H1 (cell line): ENCODE results near the gene RHBDF1. TPM values are rescaled to one million over a fixed set of nuclear protein-coding genes. Genes with fewer than 3 reads are reported as not detected.

Experiments
- CTCF ChIA-PET: fragments of 300-600 bp; sonication (Branson Sonifier 250); formaldehyde crosslinking; loops from one replicate; lab custom pipeline; 2021; ENCODE audit not compliant: partially characterized antibody; lab: Charles Lee
- POLR2A ChIA-PET: fragments of 300-600 bp; sonication (Branson Sonifier 250); formaldehyde crosslinking; loops from one replicate; lab custom pipeline; 2021; ENCODE audit warnings: inconsistent platforms; ENCODE audit not compliant: partially characterized antibody; lab: Charles Lee
- DNase-seq, 2 experiments: peaks; one replicate each; pipeline versions ENCODE4 v3.0.0 to v3.0.0-alpha.2; 2010 to 2022; ENCODE audit warnings: low spot score in 2 of 2, low read depth in 1 of 2, mixed read lengths in 1 of 2
- FAIRE-seq: peaks from 2 replicates; lab custom pipeline; 2011; peaks lifted over from hg19 to GRCh38; lab: Jason Lieb, UNC
- H2AFZ ChIP-seq: 2 replicates; pipeline ENCODE4 v1.8.1; 2012; ENCODE audit warnings: low read length, inconsistent platforms
- H2AK5ac ChIP-seq: 2 replicates; pipeline ENCODE4 v1.6.1; 2013; ENCODE audit warnings: low read depth, low read length
- H2BK120ac ChIP-seq: replicated peaks from 2 replicates; pipeline ENCODE3; 2013; ENCODE audit warnings: low read depth, low read length, inconsistent platforms
- H2BK12ac ChIP-seq: 2 replicates; pipeline ENCODE4 v1.6.1; 2013; ENCODE audit warnings: low read depth, low read length
- H2BK15ac ChIP-seq: 2 replicates; pipeline ENCODE4 v1.6.1; 2013; ENCODE audit warnings: low read length
- H2BK20ac ChIP-seq: 2 replicates; pipeline ENCODE4 v1.6.1; 2013; ENCODE audit warnings: low read length
- H2BK5ac ChIP-seq: 2 replicates; pipeline ENCODE4 v1.6.1; 2013; ENCODE audit warnings: low read depth, low read length
- H3K14ac ChIP-seq: 2 replicates; pipeline ENCODE4 v1.6.1; 2013; ENCODE audit warnings: inconsistent platforms; ENCODE audit not compliant: insufficient read length
- H3K18ac ChIP-seq: 2 replicates; pipeline ENCODE4 v1.6.1; 2013; ENCODE audit warnings: low read length; ENCODE audit errors: extremely low read depth
- H3K23ac ChIP-seq: 2 replicates; pipeline ENCODE4 v1.6.1; 2013; ENCODE audit warnings: inconsistent platforms; ENCODE audit not compliant: insufficient read length
- H3K23me2 ChIP-seq: 2 replicates; pipeline ENCODE4 v1.6.1; 2013; ENCODE audit warnings: low read depth, low read length
- H3K27ac ChIP-seq: 2 replicates; pipeline ENCODE4 v1.6.1; 2011; ENCODE audit warnings: low read depth, low read length, inconsistent platforms
- H3K27me3 ChIP-seq, 4 experiments: replicated peaks in 1 of 4; 1 replicate in 1 of 4; 2 replicates in 3 of 4; pipeline versions ENCODE4 v1.6.1 to v1.8.1; 2011 to 2013; ENCODE audit warnings: low read length in 3 of 4, mild to moderate bottlenecking in 3 of 4, inconsistent platforms in 2 of 4, mixed read lengths in 2 of 4, moderate library complexity in 1 of 4; ENCODE audit not compliant: control insufficient read depth in 3 of 4, insufficient read depth in 3 of 4; ENCODE audit errors: extremely low read depth in 1 of 4
- H3K36me3 ChIP-seq, 4 experiments: 2 replicates each; pipeline versions ENCODE4 v1.6.1 to v1.8.1; 2011 to 2013; ENCODE audit warnings: mild to moderate bottlenecking in 4 of 4, low read length in 3 of 4, moderate library complexity in 2 of 4, control low read depth in 1 of 4, inconsistent platforms in 1 of 4; ENCODE audit not compliant: insufficient read depth in 4 of 4, control insufficient read depth in 2 of 4
- H3K4ac ChIP-seq: replicated peaks from 2 replicates; pipeline ENCODE3; 2013; ENCODE audit warnings: low read length, low read depth, mixed read lengths, inconsistent platforms; ENCODE audit not compliant: insufficient read length
- H3K4me1 ChIP-seq, 4 experiments: replicated peaks in 1 of 4; 1 replicate in 1 of 4; 2 replicates in 3 of 4; pipeline versions ENCODE4 v1.6.1 to v1.8.1; 2011 to 2013; ENCODE audit warnings: low read length in 3 of 4, inconsistent platforms in 2 of 4, mixed read lengths in 1 of 4; ENCODE audit not compliant: insufficient read depth in 4 of 4, control insufficient read depth in 3 of 4
- H3K4me2 ChIP-seq, 2 experiments: 2 replicates each; pipeline versions ENCODE4 v1.6.1 to v1.8.1; 2011 to 2013; ENCODE audit warnings: low read depth in 2 of 2, low read length in 2 of 2, control low read depth in 1 of 2, inconsistent platforms in 1 of 2, mild to moderate bottlenecking in 1 of 2; ENCODE audit not compliant: insufficient read depth in 1 of 2
- H3K4me3 ChIP-seq, 4 experiments: fragments of 200-600, 300-600 bp in 1 of 4; sonication (generic), shearing (Covaris generic), sonication (Bioruptor Twin) in 1 of 4; 2 replicates each; pipeline versions ENCODE4 v1.5.1 to v1.8.1; 2011 to 2016; ENCODE audit warnings: low read length in 4 of 4, low read depth in 3 of 4, control low read depth in 2 of 4, inconsistent platforms in 2 of 4, mild to moderate bottlenecking in 2 of 4, mixed read lengths in 1 of 4, moderate library complexity in 1 of 4; ENCODE audit not compliant: insufficient read depth in 2 of 4; ENCODE audit errors: extremely low read depth in 1 of 4
- H3K56ac ChIP-seq: replicated peaks from 2 replicates; pipeline ENCODE3; 2013; ENCODE audit warnings: low read depth, mild to moderate bottlenecking, mixed read lengths, low read length, inconsistent platforms; ENCODE audit not compliant: insufficient read length
- H3K79me1 ChIP-seq: 2 replicates; pipeline ENCODE4 v1.6.1; 2013; ENCODE audit warnings: low read depth, low read length, control low read depth
- H3K79me2 ChIP-seq, 2 experiments: 2 replicates each; pipeline versions ENCODE4 v1.6.1 to v1.8.1; 2012 to 2013; ENCODE audit warnings: low read length in 2 of 2, mild to moderate bottlenecking in 2 of 2, inconsistent platforms in 1 of 2; ENCODE audit not compliant: insufficient read depth in 2 of 2, control insufficient read depth in 1 of 2
- H3K9ac ChIP-seq, 4 experiments: replicated peaks in 1 of 4; 1 replicate in 1 of 4; 2 replicates in 3 of 4; pipeline versions ENCODE4 v1.6.1 to v1.8.1; 2011 to 2013; ENCODE audit warnings: low read depth in 3 of 4, low read length in 3 of 4, control low read depth in 2 of 4, mild to moderate bottlenecking in 2 of 4, moderate library complexity in 2 of 4, inconsistent platforms in 1 of 4; ENCODE audit errors: extremely low read depth in 1 of 4
- H3K9me3 ChIP-seq, 2 experiments: 2 replicates each; pipeline versions ENCODE4 v1.6.1 to v1.8.1; 2012 to 2013; ENCODE audit warnings: mild to moderate bottlenecking in 2 of 2, moderate library complexity in 2 of 2, control low read depth in 1 of 2, inconsistent platforms in 1 of 2, low read depth in 1 of 2, low read length in 1 of 2, mixed read lengths in 1 of 2; ENCODE audit not compliant: insufficient read depth in 2 of 2
- H4K20me1 ChIP-seq, 2 experiments: replicated peaks in 1 of 2; 2 replicates each; pipeline versions ENCODE3 to v1.8.1; 2011 to 2013; ENCODE audit warnings: inconsistent platforms in 2 of 2, low read length in 2 of 2, mild to moderate bottlenecking in 1 of 2; ENCODE audit not compliant: insufficient read depth in 2 of 2, control insufficient read depth in 1 of 2
- H4K5ac ChIP-seq: 2 replicates; pipeline ENCODE4 v1.6.1; 2013; ENCODE audit warnings: low read length, low read depth, mixed read lengths, inconsistent platforms; ENCODE audit not compliant: insufficient read length
- H4K8ac ChIP-seq: 2 replicates; pipeline ENCODE4 v1.8.0; 2013; ENCODE audit warnings: mild to moderate bottlenecking, moderate library complexity, low read length, inconsistent platforms; ENCODE audit not compliant: insufficient read depth; ENCODE audit errors: extremely low read depth
- H4K91ac ChIP-seq: replicated peaks from 2 replicates; pipeline ENCODE3; 2013; ENCODE audit warnings: low read length, mixed read lengths, inconsistent platforms; ENCODE audit not compliant: insufficient read length
- CBX5 ChIP-seq: fragments of 300-800, 300-1000 bp; sonication (generic); IDR thresholded peaks from 2 replicates; pipeline ENCODE4 v1.7.1; 2016; ENCODE audit warnings: antibody characterized with exemption, low read length, low read depth
- E2F6 ChIP-seq: IDR thresholded peaks from 2 replicates; pipeline ENCODE4 v1.6.1; 2012; ENCODE audit warnings: inconsistent platforms
- FOSL1 ChIP-seq: IDR thresholded peaks from 2 replicates; pipeline ENCODE4 v1.6.1; 2011; ENCODE audit warnings: mild to moderate bottlenecking, low read depth, low read length, moderate library complexity; ENCODE audit not compliant: insufficient read depth
- HDAC2 ChIP-seq, 2 experiments: fragments of 300-600 bp in 1 of 2; sonication (generic) in 1 of 2; IDR thresholded peaks; 2 replicates each; pipeline ENCODE4 v1.6.1; 2011 to 2012; ENCODE audit warnings: low read depth in 2 of 2, low read length in 2 of 2, mild to moderate bottlenecking in 2 of 2, moderate library complexity in 2 of 2, borderline replicate concordance in 1 of 2, inconsistent platforms in 1 of 2
- MAFK ChIP-seq: IDR thresholded peaks from 2 replicates; pipeline ENCODE4 v1.6.1; 2012; ENCODE audit warnings: low read depth, mild to moderate bottlenecking, improper control_type of control experiment, low read length
- NANOG ChIP-seq: IDR thresholded peaks from 2 replicates; pipeline ENCODE4 v1.6.1; 2011; ENCODE audit warnings: low read length, low read depth, mild to moderate bottlenecking, inconsistent platforms; ENCODE audit not compliant: insufficient read depth, poor library complexity, severe bottlenecking
- POLR2A ChIP-seq, 2 experiments: IDR thresholded peaks; 1 replicate in 1 of 2; 2 replicates in 1 of 2; pipeline ENCODE4 v1.6.1; 2011; ENCODE audit warnings: low read depth in 2 of 2, low read length in 2 of 2, mild to moderate bottlenecking in 2 of 2; ENCODE audit errors: control extremely low read depth in 1 of 2
- POLR2AphosphoS5 ChIP-seq: IDR thresholded peaks from 2 replicates; pipeline ENCODE4 v1.6.1; 2011; ENCODE audit warnings: low read depth, low read length
- RFX5 ChIP-seq: IDR thresholded peaks from 2 replicates; pipeline ENCODE4 v1.6.1; 2011; ENCODE audit warnings: low read depth, low read length, improper control_type of control experiment, borderline replicate concordance
- SP4 ChIP-seq: IDR thresholded peaks from 2 replicates; pipeline ENCODE4 v1.6.1; 2012; ENCODE audit warnings: low read length, inconsistent platforms
- SRF ChIP-seq: IDR thresholded peaks from 2 replicates; pipeline ENCODE4 v1.6.1; 2011; ENCODE audit warnings: mild to moderate bottlenecking, low read depth, low read length, moderate library complexity
- TBP ChIP-seq: IDR thresholded peaks from 2 replicates; pipeline ENCODE4 v1.6.1; 2011; ENCODE audit warnings: low read depth, low read length, improper control_type of control experiment
- WGBS, 2 experiments: shearing (Covaris generic) in 1 of 2; methylation state at CpG; one replicate each; pipeline versions ENCODE4 v1.1.6 to v1.1.7; 2013 to 2015; ENCODE audit warnings: low lambda C conversion rate in 2 of 2, mixed read lengths in 2 of 2, inconsistent platforms in 1 of 2, low coverage in 1 of 2, missing lambda C conversion rate in 1 of 2; ENCODE audit not compliant: insufficient replicate concordance in 2 of 2, insufficient coverage in 1 of 2, insufficient read length in 1 of 2; ENCODE audit errors: extremely low coverage in 1 of 2, missing lambda C conversion rate in 1 of 2; 5-methylcytosine and 5-hydroxymethylcytosine counted together
- polyA plus RNA-seq, 7 experiments: library from polyadenylated mRNA; depleted of rRNA in 3 of 7; stranded (reverse) in 5 of 7; unstranded in 2 of 7; fragments of >200 nt in 5 of 7; fragments of 200-250 nt in 2 of 7; gene quantifications; 1 replicate in 5 of 7; 2 replicates in 1 of 7; 4 replicates in 1 of 7; pipeline versions ENCODE4 v1.2.1 to v1.2.3, GENCODE V29; 2011 to 2013; ENCODE audit warnings: missing spikeins in 2 of 7, mixed read lengths in 2 of 7
- total RNA-seq: library from RNA; stranded (reverse); fragmentation: NEBNext Ultra II Directional; extraction: Animal tissue kit (Norgen Biotek cat#: 25700); gene quantifications from 2 replicates; pipeline ENCODE4 v1.2.1, GENCODE V29; 2021

The RHBDF1 gene
- total and polyA plus RNA-seq, 2 of the 8 experiments (the other 6 are each of a cell fraction or from before 2014, with no cell fraction given) = 37.4 to 51.6 TPM

DNA sequence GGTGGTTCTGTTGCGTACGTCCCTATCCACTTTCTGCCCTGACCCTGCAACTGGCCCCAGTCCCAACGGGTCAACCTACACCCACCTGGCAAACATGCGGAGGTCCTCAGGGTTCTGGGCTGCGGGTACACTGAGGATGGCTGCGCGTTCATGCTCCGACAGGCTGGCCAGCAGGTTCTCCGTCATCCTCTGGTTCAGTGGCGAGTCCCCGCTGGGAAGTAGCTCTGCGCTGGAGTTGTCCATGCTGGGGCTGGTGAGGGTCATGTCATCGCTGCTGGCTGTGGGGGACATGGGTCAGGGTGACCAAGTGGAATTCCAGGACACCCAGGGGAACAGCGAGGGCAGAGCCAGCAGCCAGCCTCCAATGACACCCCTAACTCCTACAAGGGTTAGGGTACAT is 16.2 kb upstream of the RHBDF1 start:
- Histone ChIP-seq H2AK5ac (no peak overlapping the region), H3K36me3 (peaks cover 7 to 13% (median 11%) of the 10 kb centered on the region in 4 experiments; a peak in 7 of 8 replicates), H3K4me2 (no peak overlapping the region), H3K4ac (no peak overlapping the region), H3K18ac (no peak overlapping the region), H2BK15ac (no peak overlapping the region), H3K14ac (no peak overlapping the region), H3K9ac (no peak overlapping the region), H3K4me1 (no peaks in the 10 kb centered on the region; a peak in 2 of 7 replicates), H2BK120ac (no peak overlapping the region), H2BK5ac (no peak overlapping the region), H4K20me1 (peaks cover 7 to 15% of the 10 kb centered on the region in 2 experiments), H4K91ac (no peak overlapping the region), H3K23me2 (no peaks in the 10 kb centered on the region), H3K23ac (no peak overlapping the region), H4K8ac (no peak overlapping the region), H3K79me1 (no peaks in the 10 kb centered on the region), H2BK12ac (no peak overlapping the region), H3K79me2 (no peaks in the 10 kb centered on the region), H3K27ac (no peak overlapping the region), H3K4me3 (no peak overlapping the region), H2BK20ac (no peak overlapping the region), H4K5ac (no peak overlapping the region), H3K9me3 (no peaks in the 10 kb centered on the region), H3K56ac (no peak overlapping the region), H2AFZ (no peak overlapping the region), H3K27me3 (no peaks in the 10 kb centered on the region)
- 95% methylated on average over 10 of the region's 14 CpGs; no CpG with 5 or more reads in 1 of the 2 experiments for WGBS, 2 experiments
- no peak for DNase-seq
- FAIRE-seq = no peak
- ChIA-PET POLR2A (interaction anchor here (1.7 to 12.4 kb wide), 3 partner anchors 10 to 21 kb away, joined by 6 to 153 read pairs (median 10); partner anchors contain the start of gene RHBDF1), CTCF (interaction anchor here (1.3 to 25.7 kb wide), 3 partner anchors 7 to 92 kb away, joined by 3 to 856 read pairs (median 83); partner anchors contain the start of gene RHBDF1)
- TF ChIP-seq MAFK (no peak), NANOG (no peak), SRF (no peak), POLR2A (IDR thresholded peaks at IDR 0.05; ENCODE audit: control extremely low read depth in 1 of 2, low read depth in 2 of 2, low read length in 2 of 2) (no peak), E2F6 (no peak), TBP (no peak), FOSL1 (no peak), CBX5 (no peak), HDAC2 (IDR thresholded peaks at IDR 0.05; ENCODE audit: borderline replicate concordance in 1 of 2, low read depth in 2 of 2, low read length in 2 of 2) (no peak), RFX5 (no peak), POLR2AphosphoS5 (no peak), SP4 (no peak)
